HG03432 (cell line): ENCODE measurements around the gene NTN1.
"Not testable (repeated sequence)": the region's sequence is repeated elsewhere in the genome, so short reads cannot be mapped to it uniquely, and the experiment has no call there.

Experiments
- ATAC-seq: cut with Tn5 transposase; IDR thresholded peaks from one replicate; pipeline ENCODE4 v1.9.1; 2021; ENCODE audit warnings: mild to moderate bottlenecking, moderate library complexity; ENCODE audit not compliant: unreplicated experiment

Gene NTN1

DNA sequence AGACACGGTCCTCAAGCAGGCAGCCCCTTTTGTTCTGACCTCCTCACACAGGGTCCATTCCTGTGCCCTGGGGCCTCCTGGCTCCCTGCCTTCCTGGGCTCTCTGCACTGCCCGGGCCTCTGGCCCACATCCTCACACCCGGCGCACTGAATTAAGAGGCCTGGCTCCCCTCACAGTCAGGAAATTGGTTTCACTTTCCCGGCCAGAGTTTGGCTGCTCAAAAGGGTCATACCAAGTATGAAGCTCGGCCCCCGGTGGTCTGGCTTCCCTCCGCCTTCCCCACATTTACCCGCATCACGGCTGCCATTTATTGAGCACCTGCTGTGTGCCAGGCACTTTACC lies 220.0 kb downstream of the NTN1 start:
- no peak for ATAC-seq

- no peak for ATAC-seq
Observed at GRCh38 chr17:9241774-9242496, 220.6 kb downstream of the NTN1 start.

DNA sequence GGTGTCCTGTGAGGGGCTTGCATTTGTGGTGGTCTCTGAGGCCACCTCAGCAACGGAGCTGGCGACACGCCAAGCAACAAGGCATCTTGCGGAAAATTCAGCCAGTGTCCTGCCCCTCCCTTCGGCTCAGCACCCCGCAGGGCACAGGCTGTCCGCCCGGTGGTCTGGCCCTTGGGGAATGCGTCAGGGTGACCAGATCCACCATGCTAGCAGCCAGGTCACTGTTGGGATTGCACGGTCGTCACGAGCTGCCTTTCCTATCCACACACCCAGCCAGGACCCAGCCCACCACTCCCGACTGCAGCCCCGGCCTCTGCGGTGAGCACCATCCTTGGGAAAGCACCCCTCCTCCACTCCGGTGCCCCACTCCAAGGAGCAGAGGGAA lies 221.2 kb downstream of the NTN1 start:
- ATAC-seq, result no peak

GRCh38 chr17:9242983-9243382 lies 221.7 kb downstream of the NTN1 start:
- no peak for ATAC-seq

- no peak for ATAC-seq
Observed at GRCh38 chr17:9244066-9245052, 223.0 kb downstream of the NTN1 start.

GRCh38 chr17:9247401-9247938 lies 226.2 kb downstream of the NTN1 start:
- no peak for ATAC-seq

GRCh38 chr17:9249245-9249953 lies 228.1 kb downstream of the NTN1 start:
- no peak for ATAC-seq

GRCh38 chr17:9251273-9251672 lies 230.0 kb downstream of the NTN1 start:
- no peak for ATAC-seq

GRCh38 chr17:9253308-9253707 lies 232.0 kb downstream of the NTN1 start:
- no peak for ATAC-seq

GRCh38 chr17:9254841-9255240 lies 233.5 kb downstream of the NTN1 start:
- no peak for ATAC-seq

DNA sequence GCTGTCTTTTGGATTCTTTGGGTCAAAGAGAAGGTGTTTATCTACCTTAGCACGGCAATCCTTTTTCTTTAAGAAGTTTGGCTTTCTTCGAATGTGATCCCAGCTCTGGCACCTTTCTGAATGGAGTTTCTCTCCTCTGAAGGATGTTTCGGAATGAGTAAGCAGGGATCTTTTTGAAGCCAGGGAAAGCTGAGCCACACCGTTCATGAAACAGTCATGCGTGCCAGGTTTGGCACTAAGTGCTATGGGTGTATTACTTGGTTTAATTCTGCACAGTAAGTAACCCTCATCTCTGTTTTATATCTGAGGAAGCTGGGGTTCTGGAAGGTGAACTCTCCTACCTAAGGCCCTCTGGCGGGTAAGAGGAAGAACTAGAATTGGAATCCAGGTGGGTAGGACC lies 234.5 kb downstream of the NTN1 start:
- no peak for ATAC-seq

DNA sequence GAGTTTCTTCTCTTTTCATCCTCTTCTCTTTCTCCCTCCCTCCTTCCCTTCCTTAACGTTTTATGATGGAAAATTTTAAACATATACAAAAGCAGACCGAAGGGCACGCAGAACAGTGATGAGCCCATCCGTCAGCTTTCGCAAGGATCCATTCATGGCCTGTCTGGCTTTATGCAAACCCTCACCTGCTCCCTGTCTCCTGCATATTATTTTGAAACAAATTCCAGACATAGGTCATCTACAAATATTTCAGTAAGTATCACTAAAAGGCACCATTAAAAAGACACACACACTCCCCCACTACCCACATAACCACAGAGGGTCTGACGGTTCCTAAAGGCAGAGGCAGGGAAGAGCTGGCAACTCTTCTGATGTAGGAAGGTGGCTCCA lies 235.0 kb downstream of the NTN1 start:
- no peak for ATAC-seq

DNA sequence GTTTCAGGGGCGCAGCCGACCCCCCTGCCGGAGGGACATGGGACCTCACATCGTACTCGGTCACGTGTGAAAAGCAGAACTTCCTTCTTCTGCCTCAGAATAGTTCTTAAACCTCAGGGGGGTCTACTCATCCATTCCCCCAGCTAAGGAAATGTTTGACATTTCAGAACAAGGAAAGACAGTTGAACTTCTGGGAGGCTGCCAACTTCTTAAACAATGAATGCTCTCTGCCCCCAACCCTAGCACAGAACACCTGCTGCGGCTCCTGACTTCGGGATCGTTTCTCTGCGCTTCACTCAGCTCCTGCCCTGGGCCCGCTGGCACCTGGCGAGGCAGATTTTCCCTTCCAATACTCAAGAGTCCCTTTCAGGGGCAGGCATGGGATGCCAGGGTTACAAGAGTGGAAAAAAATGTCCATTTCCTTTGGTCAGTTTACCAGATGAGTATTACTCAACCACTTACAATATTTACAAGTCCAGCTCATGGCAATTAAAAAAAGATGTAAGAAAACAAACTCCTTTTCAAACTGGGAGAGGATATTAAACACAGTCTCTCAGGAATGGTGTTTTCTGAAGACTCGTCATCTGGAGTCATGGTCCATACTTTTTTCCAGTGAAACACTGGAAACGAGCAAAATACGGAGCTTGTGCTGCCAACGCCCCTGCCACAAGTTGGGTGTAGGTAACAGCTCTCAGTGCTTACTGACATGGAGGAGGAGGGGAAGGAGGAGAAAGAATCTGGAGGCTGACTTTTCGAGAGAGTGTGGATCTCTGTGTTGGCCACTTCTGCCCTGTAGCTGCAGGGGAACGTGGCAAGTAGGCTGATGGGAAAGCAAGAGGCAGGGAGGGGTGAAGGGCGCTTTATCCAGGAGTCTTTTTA lies 235.7 kb downstream of the NTN1 start:
- no peak for ATAC-seq

GRCh38 chr17:9257630-9257965 lies 236.3 kb downstream of the NTN1 start:
- not testable (repeated sequence) for ATAC-seq

- no peak for ATAC-seq
Observed at GRCh38 chr17:9258115-9259015, 237.1 kb downstream of the NTN1 start.

DNA sequence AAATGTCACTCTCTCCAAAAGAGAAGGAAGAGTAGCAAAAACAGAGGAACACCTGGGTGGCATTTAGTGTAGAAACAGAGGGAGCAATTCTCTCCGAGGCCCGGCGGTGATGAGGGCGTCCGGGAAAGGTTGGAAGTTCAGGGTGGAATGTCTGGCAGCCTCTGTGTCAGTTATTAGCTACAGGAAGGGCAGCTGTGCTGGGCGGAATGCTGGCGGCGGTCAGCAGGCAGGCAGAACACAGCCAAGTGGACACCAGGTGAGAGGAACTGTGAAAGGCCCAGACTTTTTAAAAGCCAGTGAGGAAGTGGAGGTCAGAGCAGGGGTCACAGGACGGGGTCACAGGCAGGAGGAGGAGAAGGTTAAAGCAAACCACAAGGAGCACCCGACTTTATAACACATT lies 238.1 kb downstream of the NTN1 start:
- no peak for ATAC-seq

DNA sequence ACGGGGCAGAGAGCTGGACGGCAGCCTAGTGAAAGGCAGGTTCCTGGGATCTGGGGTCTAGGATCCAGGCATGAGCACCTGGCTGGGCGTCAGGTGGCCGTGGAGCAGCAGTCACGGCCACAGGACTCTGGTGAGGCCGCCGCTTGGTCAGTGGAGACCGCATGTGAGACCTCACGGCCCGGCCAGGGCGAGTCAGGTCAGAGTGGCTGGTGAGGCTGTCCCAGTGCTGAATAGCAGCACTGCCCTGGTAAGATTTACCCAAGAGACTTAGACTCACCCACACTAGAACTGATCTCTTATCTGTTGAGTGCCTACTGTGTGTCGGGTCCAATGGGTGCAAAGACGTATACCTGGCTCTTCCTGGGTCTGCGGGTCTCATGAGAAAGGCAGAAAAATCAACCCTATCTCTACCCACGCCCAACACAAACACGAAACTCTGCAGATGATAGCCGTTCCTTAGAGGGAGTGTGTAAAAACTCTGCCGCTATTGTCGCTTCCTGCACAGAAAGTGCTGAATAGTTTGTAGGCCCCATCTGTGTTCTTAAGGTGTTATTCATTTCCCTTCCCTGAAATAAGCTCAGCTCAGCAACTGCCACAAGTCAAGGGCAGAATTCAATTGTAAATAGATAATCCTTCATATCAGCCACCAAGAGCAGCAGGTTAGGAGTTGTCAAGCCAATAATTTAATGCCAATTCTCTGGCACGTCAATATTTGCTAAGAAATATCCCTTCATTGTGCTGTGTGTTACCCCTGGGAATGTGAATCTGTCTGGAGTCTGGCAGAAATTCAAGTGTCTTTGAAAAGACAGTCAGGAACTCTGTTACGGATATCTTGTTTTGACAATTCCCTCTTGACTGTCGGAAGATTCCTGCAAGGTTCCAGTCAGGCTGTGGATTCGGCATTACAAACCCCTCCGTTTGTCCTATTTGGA lies 240.0 kb downstream of the NTN1 start:
- no peak for ATAC-seq

DNA sequence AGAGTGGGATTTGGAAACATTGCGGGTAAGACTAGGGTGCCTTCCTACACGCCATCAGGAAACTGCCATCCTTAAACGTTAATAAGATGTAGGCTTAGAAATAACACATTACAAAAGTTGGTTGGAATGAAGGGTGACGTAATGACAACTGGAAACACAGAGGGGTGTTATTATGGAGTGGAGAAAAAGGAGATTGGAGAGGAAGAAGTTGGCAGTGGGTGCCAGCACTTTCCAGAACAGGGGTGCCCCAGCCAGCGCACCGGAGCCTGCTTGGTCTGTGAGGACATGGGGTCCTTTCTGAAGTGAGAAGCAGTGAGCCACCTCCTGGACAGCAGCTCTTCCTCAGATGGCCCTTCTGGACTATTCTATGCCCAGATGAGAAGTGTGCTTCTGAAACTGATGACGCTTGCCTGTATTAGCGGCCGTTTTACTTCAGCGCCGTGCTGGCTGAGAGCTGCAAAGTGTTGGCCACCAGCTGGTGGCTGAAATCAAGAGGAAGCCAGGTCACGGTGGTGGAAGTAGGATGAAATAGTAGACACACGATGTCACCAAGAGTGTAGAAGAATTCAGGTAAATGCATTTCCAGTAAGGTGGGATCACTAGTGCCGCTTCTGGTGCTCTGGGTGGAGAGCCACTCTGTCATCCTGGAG lies 244.8 kb downstream of the NTN1 start:
- ATAC-seq, result no peak
